ENCODE measurements around the gene PSAT1. TPM values are rescaled to one million over a fixed set of nuclear protein-coding genes. Genes with fewer than 3 reads are reported as not detected.
"Not testable (repeated sequence)": the region's sequence is repeated elsewhere in the genome, so short reads cannot be mapped to it uniquely, and the experiment has no call there.

PSAT1 gene
- polyA plus RNA-seq, 1 donor from 2014 or later: 18.0 TPM

- H4K20me1 ChIP-seq (ENCODE audit: insufficient read depth): no peaks in the 10 kb centered on the region
- H3K9me3 ChIP-seq (ENCODE audit: low read length): no peaks in the 10 kb centered on the region
- no peaks in the 10 kb centered on the region for H3F3A ChIP-seq (ENCODE audit: insufficient read depth, low read length, poor library complexity, severe bottlenecking)
- H3K9me2 ChIP-seq (ENCODE audit: insufficient read depth, low read length): no peaks in the 10 kb centered on the region
- H3K4me2 ChIP-seq (ENCODE audit: low read length): no peak overlapping the region
- no peak overlapping the region for H3K4me3 ChIP-seq (ENCODE audit: low read length)
- H3K27ac ChIP-seq (ENCODE audit: low read length): no peak overlapping the region
- no peaks in the 10 kb centered on the region for H3K79me2 ChIP-seq (replicated peaks; ENCODE audit: insufficient read depth, low read length)
- H2AFZ ChIP-seq (ENCODE audit: low read depth, low read length): no peak overlapping the region
- no peaks in the 10 kb centered on the region for H3K36me3 ChIP-seq (ENCODE audit: insufficient read depth, low read length)
- H3K27me3 ChIP-seq (ENCODE audit: insufficient read depth, low read depth, low read length): no peaks in the 10 kb centered on the region
- no peak overlapping the region for H3K9ac ChIP-seq (ENCODE audit: low read length)
- no peak for TF ChIP-seq RAD21 (conservative IDR thresholded peaks at IDR 0.05)
- no peak for TF ChIP-seq TAF1 (IDR thresholded peaks at IDR 0.05; ENCODE audit: low read depth)
- TF ChIP-seq MXI1 (conservative IDR thresholded peaks at IDR 0.05; ENCODE audit: poor library complexity, severe bottlenecking): no peak
- TF ChIP-seq EZH2 (IDR thresholded peaks at IDR 0.05; ENCODE audit: borderline replicate concordance, insufficient read depth, low read length, poor library complexity, severe bottlenecking): no peak
- no peak for TF ChIP-seq REST (IDR thresholded peaks at IDR 0.05; ENCODE audit: borderline replicate concordance)
- no peak for TF ChIP-seq CTCF (IDR thresholded peaks at IDR 0.05; ENCODE audit: poor library complexity, severe bottlenecking)
- no peak for TF ChIP-seq EP300 (conservative IDR thresholded peaks at IDR 0.05; ENCODE audit: poor library complexity, severe bottlenecking)
- TF ChIP-seq SMC3 (conservative IDR thresholded peaks at IDR 0.05; ENCODE audit: poor library complexity): no peak
- TF ChIP-seq POLR2AphosphoS5 (IDR thresholded peaks at IDR 0.05): no peak
Observed at GRCh38 chr9:78278801-78279200, 18.1 kb upstream of the PSAT1 start.

GRCh38 chr9:78280982-78281668 lies 15.8 kb upstream of the PSAT1 start:
- Histone ChIP-seq H3K27me3 (ENCODE audit: insufficient read depth, low read depth, low read length) (no peaks in the 10 kb centered on the region), H4K20me1 (ENCODE audit: insufficient read depth) (no peaks in the 10 kb centered on the region), H3F3A (ENCODE audit: insufficient read depth, low read length, poor library complexity, severe bottlenecking) (no peaks in the 10 kb centered on the region), H3K36me3 (ENCODE audit: insufficient read depth, low read length) (no peaks in the 10 kb centered on the region), H3K9ac (ENCODE audit: low read length) (no peak overlapping the region), H3K79me2 (replicated peaks; ENCODE audit: insufficient read depth, low read length) (no peaks in the 10 kb centered on the region), H3K9me2 (ENCODE audit: insufficient read depth, low read length) (no peaks in the 10 kb centered on the region), H2AFZ (ENCODE audit: low read depth, low read length) (no peak overlapping the region), H3K4me2 (ENCODE audit: low read length) (no peak overlapping the region), H3K9me3 (ENCODE audit: low read length) (no peaks in the 10 kb centered on the region), H3K27ac (ENCODE audit: low read length) (no peak overlapping the region), H3K4me3 (ENCODE audit: low read length) (no peak overlapping the region)
- TF ChIP-seq POLR2AphosphoS5 (IDR thresholded peaks at IDR 0.05): no peak
- TF ChIP-seq CTCF (IDR thresholded peaks at IDR 0.05; ENCODE audit: poor library complexity, severe bottlenecking): no peak
- no peak for TF ChIP-seq EP300 (conservative IDR thresholded peaks at IDR 0.05; ENCODE audit: poor library complexity, severe bottlenecking)
- no peak for TF ChIP-seq RAD21 (conservative IDR thresholded peaks at IDR 0.05)
- no peak for TF ChIP-seq REST (IDR thresholded peaks at IDR 0.05; ENCODE audit: borderline replicate concordance)
- TF ChIP-seq TAF1 (IDR thresholded peaks at IDR 0.05; ENCODE audit: low read depth): no peak
- TF ChIP-seq EZH2 (IDR thresholded peaks at IDR 0.05; ENCODE audit: borderline replicate concordance, insufficient read depth, low read length, poor library complexity, severe bottlenecking): no peak
- TF ChIP-seq MXI1 (conservative IDR thresholded peaks at IDR 0.05; ENCODE audit: poor library complexity, severe bottlenecking): no peak

- not testable (repeated sequence) for H2AFZ ChIP-seq (ENCODE audit: low read depth, low read length); H3K9me2 ChIP-seq (ENCODE audit: insufficient read depth, low read length); H3K9ac ChIP-seq (ENCODE audit: low read length); H3K9me3 ChIP-seq (ENCODE audit: low read length); H3K36me3 ChIP-seq (ENCODE audit: insufficient read depth, low read length); H3K4me2 ChIP-seq (ENCODE audit: low read length); H3K27me3 ChIP-seq (ENCODE audit: insufficient read depth, low read depth, low read length); H3K27ac ChIP-seq (ENCODE audit: low read length); H3K79me2 ChIP-seq (replicated peaks; ENCODE audit: insufficient read depth, low read length); H4K20me1 ChIP-seq (ENCODE audit: insufficient read depth); H3F3A ChIP-seq (ENCODE audit: insufficient read depth, low read length, poor library complexity, severe bottlenecking); H3K4me3 ChIP-seq (ENCODE audit: low read length)
Observed at GRCh38 chr9:78284181-78284580, 12.7 kb upstream of the PSAT1 start.
